NCI-H2196 (cell line): ENCODE results near the gene ALCAM.

Experiments used
- DNase-seq: peaks from one replicate; lab custom pipeline; 2025; ENCODE audit not compliant: unreplicated experiment; lab: John Stamatoyannopoulos, UW

The ALCAM gene

GRCh38 chr3:105356396-105356795, 10.3 kb upstream of the ALCAM start:
- no peak for DNase-seq

GRCh38 chr3:105356988-105357387, 9.7 kb upstream of the ALCAM start:
- no peak for DNase-seq

GRCh38 chr3:105359098-105359762, 7.5 kb upstream of the ALCAM start:
- DNase-seq, result no peak

GRCh38 chr3:105360003-105360402, 6.7 kb upstream of the ALCAM start:
- no peak for DNase-seq

- no peak for DNase-seq
These were observed 4.6 kb upstream of the ALCAM start for GRCh38 chr3:105362021-105362665.

- DNase-seq, result no peak
These were observed 2.6 kb upstream of the ALCAM start for GRCh38 chr3:105364128-105364527.

GRCh38 chr3:105365081-105365390, 1.7 kb upstream of the ALCAM start:
- DNase-seq, result no peak

GRCh38 chr3:105365391-105366325, 1.1 kb upstream of the ALCAM start:
- DNase-seq, result peak; percentile 47

GRCh38 chr3:105367063-105367405, 325 bp downstream of the ALCAM start:
- DNase-seq, result peak; percentile 39

GRCh38 chr3:105367406-105368213, 901 bp downstream of the ALCAM start:
- peak; percentile 45 for DNase-seq

GRCh38 chr3:105368566-105369499, 2.1 kb downstream of the ALCAM start:
- peak; percentile 79 for DNase-seq

- DNase-seq, result peak; percentile 73
These were observed 3.0 kb downstream of the ALCAM start for GRCh38 chr3:105369500-105370371.

GRCh38 chr3:105373383-105373782, 6.7 kb downstream of the ALCAM start:
- DNase-seq, result no peak

- no peak for DNase-seq
These were observed 9.2 kb downstream of the ALCAM start for GRCh38 chr3:105375750-105376511.

- no peak for DNase-seq
These were observed 11.0 kb downstream of the ALCAM start for GRCh38 chr3:105377716-105378115.

- DNase-seq, result no peak
These were observed 18.5 kb downstream of the ALCAM start for GRCh38 chr3:105385179-105385578.

GRCh38 chr3:105385819-105386508, 19.3 kb downstream of the ALCAM start:
- DNase-seq, result no peak
